Liver (tissue), 9 donors: ENCODE measurements around the gene DUT. TPM values are rescaled to one million over a fixed set of nuclear protein-coding genes. Genes with fewer than 3 reads are reported as not detected.

ENCODE experiments used
- DNase-seq: peaks from one replicate; pipeline ENCODE4 v3.0.0-alpha.2; 2017; ENCODE audit warnings: low spot score
- H3K27ac ChIP-seq, 2 donors: one replicate each; pipeline ENCODE4 v1.7.0; 2013; ENCODE audit warnings: inconsistent platforms in 2 of 2, low read length in 2 of 2, control low read depth in 1 of 2, low read depth in 1 of 2, mild to moderate bottlenecking in 1 of 2
- H3K27me3 ChIP-seq, 4 donors: one replicate each; pipeline versions ENCODE4 v1.6.1 to v1.7.0; 2013; ENCODE audit warnings: low read length in 3 of 4, inconsistent platforms in 1 of 4, mild to moderate bottlenecking in 1 of 4, moderate library complexity in 1 of 4; ENCODE audit not compliant: control insufficient read depth in 4 of 4, insufficient read depth in 4 of 4
- H3K36me3 ChIP-seq, 4 donors: one replicate each; pipeline versions ENCODE4 v1.6.1 to v1.7.0; 2013; ENCODE audit warnings: low read length in 3 of 4, mild to moderate bottlenecking in 3 of 4, low read depth in 1 of 4, moderate library complexity in 1 of 4; ENCODE audit not compliant: control insufficient read depth in 4 of 4, insufficient read depth in 3 of 4
- H3K4me1 ChIP-seq, 4 donors: one replicate each; pipeline versions ENCODE4 v1.6.1 to v1.7.0; 2013; ENCODE audit warnings: low read length in 3 of 4, mild to moderate bottlenecking in 3 of 4, moderate library complexity in 1 of 4; ENCODE audit not compliant: control insufficient read depth in 4 of 4, insufficient read depth in 4 of 4
- H3K4me3 ChIP-seq, 3 donors: one replicate each; pipeline versions ENCODE4 v1.6.1 to v1.7.0; 2013; ENCODE audit warnings: low read length in 3 of 3, control low read depth in 1 of 3, low read depth in 1 of 3, mild to moderate bottlenecking in 1 of 3
- H3K9ac ChIP-seq, 2 donors: one replicate each; pipeline ENCODE4 v1.7.0; 2013; ENCODE audit warnings: low read length in 2 of 2, mild to moderate bottlenecking in 2 of 2, moderate library complexity in 2 of 2, control low read depth in 1 of 2, low read depth in 1 of 2
- H3K9me3 ChIP-seq, 4 donors: one replicate each; pipeline versions ENCODE4 v1.6.1 to v1.7.0; 2013; ENCODE audit warnings: low read length in 3 of 4; ENCODE audit not compliant: control insufficient read depth in 4 of 4
- CTCF ChIP-seq: fragments of 150-350 bp; IDR thresholded peaks from 2 replicates; pipeline ENCODE4 v1.5.1; 2017; ENCODE audit warnings: improper control_type of control experiment, low read depth, low read length; ENCODE audit not compliant: missing input control
- FOXA1 ChIP-seq: IDR thresholded peaks from 2 replicates; pipeline ENCODE4 v1.6.1; 2016; ENCODE audit warnings: antibody characterized with exemption
- FOXA2 ChIP-seq: IDR thresholded peaks from 2 replicates; pipeline ENCODE4 v1.6.1; 2016; ENCODE audit warnings: antibody characterized with exemption
- GABPA ChIP-seq, 2 donors: IDR thresholded peaks in 1 of 2; conservative IDR thresholded peaks in 1 of 2; 2 replicates each; pipeline ENCODE4 v1.6.1; 2016; ENCODE audit warnings: antibody characterized with exemption in 2 of 2, mild to moderate bottlenecking in 1 of 2, moderate library complexity in 1 of 2
- JUND ChIP-seq, 2 donors: IDR thresholded peaks; 2 replicates each; pipeline ENCODE4 v1.6.1; 2016; ENCODE audit warnings: antibody characterized with exemption in 2 of 2
- NR2F2 ChIP-seq: IDR thresholded peaks from 2 replicates; pipeline ENCODE4 v1.6.1; 2016; ENCODE audit warnings: antibody characterized with exemption
- RAD21 ChIP-seq, 2 donors: IDR thresholded peaks; 2 replicates each; pipeline ENCODE4 v1.6.1; 2016; ENCODE audit warnings: antibody characterized with exemption in 2 of 2, mild to moderate bottlenecking in 2 of 2
- REST ChIP-seq: IDR thresholded peaks from 2 replicates; pipeline ENCODE4 v1.6.1; 2016; ENCODE audit warnings: antibody characterized with exemption, mild to moderate bottlenecking
- RXRA ChIP-seq, 2 donors: IDR thresholded peaks; 2 replicates each; pipeline ENCODE4 v1.6.1; 2017 to 2018; ENCODE audit warnings: antibody characterized with exemption in 2 of 2, mild to moderate bottlenecking in 1 of 2
- SP1 ChIP-seq: IDR thresholded peaks from 2 replicates; pipeline ENCODE4 v1.6.1; 2018; ENCODE audit warnings: antibody characterized with exemption, mild to moderate bottlenecking
- TAF1 ChIP-seq: conservative IDR thresholded peaks from 2 replicates; pipeline ENCODE4 v1.6.1; 2016; ENCODE audit warnings: antibody characterized with exemption, mild to moderate bottlenecking
- YY1 ChIP-seq: IDR thresholded peaks from 2 replicates; pipeline ENCODE4 v1.6.1; 2016; ENCODE audit warnings: antibody characterized with exemption, mild to moderate bottlenecking
- ZBTB33 ChIP-seq: IDR thresholded peaks from 2 replicates; pipeline ENCODE4 v1.6.1; 2016; ENCODE audit warnings: antibody characterized with exemption
- WGBS: extraction: QIAGEN DNeasy Blood & Tissue Kit; methylation state at CpG from one replicate; pipeline ENCODE4 v1.1.7; 2013; 5-methylcytosine and 5-hydroxymethylcytosine counted together
- polyA plus RNA-seq, 2 donors: library from polyadenylated mRNA; stranded (reverse) in 1 of 2; unstranded in 1 of 2; fragments of 200-250 nt in 1 of 2; fragments of >200 nt in 1 of 2; fragmentation: Nextera tagmentation in 1 of 2; extraction: Ambion mirVana in 1 of 2; gene quantifications; one replicate each; pipeline versions ENCODE4 v1.2.1 to v1.2.3, GENCODE V29; 2013 to 2015
- total RNA-seq, 2 donors: library from RNA; depleted of rRNA; stranded (reverse); fragments of >200 nt; gene quantifications; one replicate each; pipeline ENCODE4 v1.2.3, GENCODE V29; 2014
- TF ChIP-seq, protein P1 (sequence below): IDR thresholded peaks from 2 replicates; pipeline ENCODE4 v1.6.1; 2016; ENCODE audit warnings: antibody characterized with exemption
- TF ChIP-seq, protein P2 (sequence below): IDR thresholded peaks from 2 replicates; pipeline ENCODE4 v1.6.1; 2016; ENCODE audit warnings: antibody characterized with exemption
- donor health status: healthy.
- donor health status: healthy.
- donor health status: healthy.
- donor health status: healthy.
- donor health status: healthy.

The DUT gene
- total and polyA plus RNA-seq, 4 donors, result 12.8 to 58.7 (median 35.1) TPM

DNA sequence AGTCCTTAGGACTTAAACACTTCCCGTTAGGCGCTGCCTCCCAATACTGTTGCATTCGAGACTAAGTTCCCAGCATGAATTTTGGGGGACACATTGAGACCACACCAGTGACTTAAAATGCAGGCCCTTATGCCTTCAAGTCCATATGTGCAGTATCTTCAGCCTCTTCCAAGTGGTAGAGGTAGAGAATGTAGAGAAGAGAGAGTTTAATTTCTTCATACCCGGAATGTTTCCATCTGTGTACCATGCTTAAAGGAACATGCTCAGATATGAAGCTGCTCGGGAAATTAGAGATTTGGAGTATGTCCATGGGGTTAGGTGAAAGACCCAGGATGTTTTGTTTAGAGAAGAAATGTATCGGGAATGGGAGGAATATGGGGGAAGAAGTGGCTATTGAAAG, 12.6 kb downstream of the DUT start:
- no peak overlapping the region for H3K9ac ChIP-seq
- DNase-seq, result no peak
- no peak overlapping the region for H3K27ac ChIP-seq
- H3K4me1 ChIP-seq, result no peaks in the 10 kb centered on the region
- 93% methylated on average over 6 of the region's 6 CpGs for WGBS
- H3K9me3 ChIP-seq, result no peaks in the 10 kb centered on the region
- H3K27me3 ChIP-seq, result no peaks in the 10 kb centered on the region
- H3K36me3 ChIP-seq, result peaks cover 0 to 20% (median 9%) of the 10 kb centered on the region in 4 donors
- TF ChIP-seq, protein P1, sequence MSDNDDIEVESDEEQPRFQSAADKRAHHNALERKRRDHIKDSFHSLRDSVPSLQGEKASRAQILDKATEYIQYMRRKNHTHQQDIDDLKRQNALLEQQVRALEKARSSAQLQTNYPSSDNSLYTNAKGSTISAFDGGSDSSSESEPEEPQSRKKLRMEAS, result no peak
- TF ChIP-seq TAF1 (no peak), ZBTB33 (no peak), GABPA (IDR thresholded peaks at IDR 0.05 in 1 of 2, conservative IDR thresholded peaks at IDR 0.05 in 1 of 2) (no peak)
- H3K4me3 ChIP-seq, result no peak overlapping the region

- H3K36me3 ChIP-seq, result peaks cover 0 to 20% (median 9%) of the 10 kb centered on the region in 4 donors
- no peaks in the 10 kb centered on the region for H3K27me3 ChIP-seq
- no peak overlapping the region for H3K4me3 ChIP-seq
- TF ChIP-seq GABPA (IDR thresholded peaks at IDR 0.05 in 1 of 2, conservative IDR thresholded peaks at IDR 0.05 in 1 of 2) (no peak), JUND (IDR thresholded peaks at IDR 0.05) (no peak), RXRA (IDR thresholded peaks at IDR 0.05) (no peak), ZBTB33 (no peak), TAF1 (no peak), RAD21 (IDR thresholded peaks at IDR 0.05) (no peak), SP1 (no peak), FOXA1 (no peak), REST (no peak), FOXA2 (no peak), CTCF (no peak), YY1 (no peak), NR2F2 (no peak)
- TF ChIP-seq, protein P2, sequence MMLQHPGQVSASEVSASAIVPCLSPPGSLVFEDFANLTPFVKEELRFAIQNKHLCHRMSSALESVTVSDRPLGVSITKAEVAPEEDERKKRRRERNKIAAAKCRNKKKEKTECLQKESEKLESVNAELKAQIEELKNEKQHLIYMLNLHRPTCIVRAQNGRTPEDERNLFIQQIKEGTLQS, result no peak
- TF ChIP-seq, protein P1, result no peak
- H3K27ac ChIP-seq, result no peak overlapping the region
- no peaks in the 10 kb centered on the region for H3K4me1 ChIP-seq
- no peaks in the 10 kb centered on the region for H3K9me3 ChIP-seq
- no peak overlapping the region for H3K9ac ChIP-seq
- no peak for DNase-seq
These were observed 14.3 kb downstream of the DUT start for GRCh38 chr15:48345516-48345915.
